Esophagus muscularis mucosa (tissue), 4 donors: Measurements from ENCODE around the gene CDH16. TPM values are rescaled to one million over a fixed set of nuclear protein-coding genes. Genes with fewer than 3 reads are reported as not detected.

Experiments used
- DNase-seq: peaks from one replicate; pipeline ENCODE4 v3.0.0-alpha.2; 2017; ENCODE audit errors: extremely low spot score
- H3K27ac ChIP-seq, 4 donors: fragments of 200-600 bp; sonication (generic); replicated peaks in 1 of 4; 1 replicate in 3 of 4; 2 replicates in 1 of 4; pipeline ENCODE4 v1.5.1; 2016 to 2019; ENCODE audit warnings: mild to moderate bottlenecking in 1 of 4
- H3K27me3 ChIP-seq, 4 donors: fragments of 200-600 bp; sonication (generic); one replicate each; pipeline versions ENCODE4 v1.5.1 to v1.6.0; 2016 to 2019
- H3K36me3 ChIP-seq, 4 donors: fragments of 200-600 bp; sonication (generic); one replicate each; pipeline ENCODE4 v1.5.1; 2016 to 2019
- H3K4me1 ChIP-seq, 4 donors: fragments of 200-600 bp; sonication (generic); one replicate each; pipeline ENCODE4 v1.5.1; 2016 to 2019
- H3K4me3 ChIP-seq, 4 donors: fragments of 200-600 bp; sonication (generic); 1 replicate in 2 of 4; 2 replicates in 2 of 4; pipeline ENCODE4 v1.5.1; 2016 to 2019; ENCODE audit warnings: mild to moderate bottlenecking in 4 of 4, moderate library complexity in 1 of 4
- H3K9me3 ChIP-seq, 4 donors: fragments of 200-600 bp; sonication (generic); 1 replicate in 3 of 4; 2 replicates in 1 of 4; pipeline ENCODE4 v1.5.1; 2016 to 2019
- EP300 ChIP-seq: sonication (generic); formaldehyde crosslinking; IDR thresholded peaks from one replicate; pipeline ENCODE4 v1.6.1; 2017; ENCODE audit warnings: antibody characterized with exemption
- POLR2A ChIP-seq: fragments of 450-650 bp; IDR thresholded peaks from one replicate; pipeline ENCODE4 v1.6.1; 2017; ENCODE audit warnings: antibody characterized with exemption, moderate library complexity, mild to moderate bottlenecking, low read depth
- POLR2AphosphoS5 ChIP-seq, 2 donors: sonication (generic); formaldehyde crosslinking; IDR thresholded peaks; one replicate each; pipeline ENCODE4 v1.6.1; 2017; ENCODE audit warnings: antibody characterized with exemption in 2 of 2
- WGBS: methylation state at CpG from one replicate; pipeline ENCODE4 v1.1.5; 2018; 5-methylcytosine and 5-hydroxymethylcytosine counted together
- intact Hi-C: fragments of 100-400 bp; cut with DNase I; formaldehyde crosslinking; loops from one replicate; pipeline ENCODE4 v1.15.1; 2023
- total RNA-seq, 4 donors: library from RNA; depleted of rRNA; stranded (reverse); fragments of >200 nt; gene quantifications; one replicate each; pipeline versions ENCODE4 v1.1.0 to v1.2.1, GENCODE V29; 2016
- TF ChIP-seq, protein P1 (sequence below), 3 experiments: fragments of 200-600 bp in 2 of 3; fragments of 450-650 bp in 1 of 3; sonication (generic) in 2 of 3; IDR thresholded peaks; one replicate each; pipeline ENCODE4 v1.5.1; 2017 to 2019; ENCODE audit warnings: antibody characterized with exemption in 3 of 3, mild to moderate bottlenecking in 2 of 3, moderate library complexity in 1 of 3

The CDH16 gene
- total RNA-seq, 4 donors from 2014 or later = 0.52 TPM; not detected in 3

DNA sequence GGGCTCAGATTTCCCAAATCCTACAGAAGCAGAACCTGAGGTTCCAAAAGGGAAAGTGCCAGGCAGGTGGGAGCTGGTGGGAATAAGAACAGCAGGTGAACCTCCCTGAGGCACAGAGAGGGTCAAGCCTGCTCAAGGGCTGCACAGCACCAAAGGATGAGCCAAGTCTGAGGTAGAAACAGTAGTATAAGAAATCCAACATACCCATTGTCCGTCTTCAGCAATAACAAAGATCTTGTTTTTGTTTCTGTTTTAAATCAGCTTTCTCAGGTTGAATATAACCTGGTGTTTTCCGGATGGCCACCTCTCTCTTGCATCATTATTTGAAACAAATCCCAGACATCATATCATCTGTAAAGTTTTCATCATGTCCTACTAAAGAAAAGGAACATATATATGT is 31.8 kb upstream of the CDH16 start:
- Histone ChIP-seq H3K9me3 (no peaks in the 10 kb centered on the region), H3K27me3 (peaks cover 0 to 26% (median 0%) of the 10 kb centered on the region in 4 donors), H3K36me3 (no peaks in the 10 kb centered on the region), H3K27ac (no peak overlapping the region), H3K4me1 (peaks cover 16 to 25% (median 22%) of the 10 kb centered on the region in 4 donors), H3K4me3 (no peak overlapping the region)
- 90% methylated on average over 2 of the region's 2 CpGs for WGBS
- TF ChIP-seq POLR2A (no peak), POLR2AphosphoS5 (IDR thresholded peaks at IDR 0.05) (no peak), EP300 (no peak)
- TF ChIP-seq, protein P1, sequence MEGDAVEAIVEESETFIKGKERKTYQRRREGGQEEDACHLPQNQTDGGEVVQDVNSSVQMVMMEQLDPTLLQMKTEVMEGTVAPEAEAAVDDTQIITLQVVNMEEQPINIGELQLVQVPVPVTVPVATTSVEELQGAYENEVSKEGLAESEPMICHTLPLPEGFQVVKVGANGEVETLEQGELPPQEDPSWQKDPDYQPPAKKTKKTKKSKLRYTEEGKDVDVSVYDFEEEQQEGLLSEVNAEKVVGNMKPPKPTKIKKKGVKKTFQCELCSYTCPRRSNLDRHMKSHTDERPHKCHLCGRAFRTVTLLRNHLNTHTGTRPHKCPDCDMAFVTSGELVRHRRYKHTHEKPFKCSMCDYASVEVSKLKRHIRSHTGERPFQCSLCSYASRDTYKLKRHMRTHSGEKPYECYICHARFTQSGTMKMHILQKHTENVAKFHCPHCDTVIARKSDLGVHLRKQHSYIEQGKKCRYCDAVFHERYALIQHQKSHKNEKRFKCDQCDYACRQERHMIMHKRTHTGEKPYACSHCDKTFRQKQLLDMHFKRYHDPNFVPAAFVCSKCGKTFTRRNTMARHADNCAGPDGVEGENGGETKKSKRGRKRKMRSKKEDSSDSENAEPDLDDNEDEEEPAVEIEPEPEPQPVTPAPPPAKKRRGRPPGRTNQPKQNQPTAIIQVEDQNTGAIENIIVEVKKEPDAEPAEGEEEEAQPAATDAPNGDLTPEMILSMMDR (IDR thresholded peaks at IDR 0.05) = no peak
- intact Hi-C loops = no loop called here
- no peak for DNase-seq

GRCh38 chr16:66949472-66949871 is 30.8 kb upstream of the CDH16 start:
- intact Hi-C loops = no loop called here
- Histone ChIP-seq H3K9me3 (no peaks in the 10 kb centered on the region), H3K27ac (no peak overlapping the region), H3K36me3 (no peaks in the 10 kb centered on the region), H3K4me1 (peaks cover 16 to 25% (median 22%) of the 10 kb centered on the region in 4 donors), H3K4me3 (no peak overlapping the region), H3K27me3 (peaks cover 0 to 26% (median 0%) of the 10 kb centered on the region in 4 donors)
- TF ChIP-seq POLR2AphosphoS5 (IDR thresholded peaks at IDR 0.05) (no peak), POLR2A (no peak), EP300 (no peak)
- TF ChIP-seq, protein P1 (IDR thresholded peaks at IDR 0.05) = no peak
- WGBS = 84% methylated on average over 6 of the region's 6 CpGs
- no peak for DNase-seq

DNA sequence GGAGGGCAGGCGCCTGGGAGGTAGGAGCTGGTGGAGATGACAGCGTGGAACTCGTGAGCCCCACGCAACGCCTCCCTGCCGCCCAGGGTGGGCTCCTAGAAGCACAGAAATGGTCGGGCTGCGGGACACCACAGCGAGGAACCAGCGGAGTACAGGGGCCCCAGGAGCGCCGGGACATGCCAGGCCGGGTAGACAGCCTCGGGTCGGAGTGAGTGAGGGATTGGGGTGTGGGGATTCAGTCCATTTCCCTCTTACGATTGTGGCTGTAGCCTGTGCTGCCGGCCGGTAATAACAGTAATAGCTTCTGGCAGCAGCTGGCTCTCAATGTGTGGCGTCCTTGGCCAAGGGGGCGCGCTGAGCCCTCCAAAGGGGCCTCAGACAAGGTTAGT is 30.1 kb upstream of the CDH16 start:
- peaks cover 16 to 25% (median 22%) of the 10 kb centered on the region in 4 donors for H3K4me1 ChIP-seq
- intact Hi-C loops = no loop called here
- no peaks in the 10 kb centered on the region for H3K9me3 ChIP-seq
- H3K4me3 ChIP-seq = peak overlapping the region; percentile 46 to 64 (median 60)
- peaks cover under 1 to 6% (median 3%) of the 10 kb centered on the region in 4 donors for H3K36me3 ChIP-seq
- DNase-seq = no peak
- peaks cover 0 to 26% (median 0%) of the 10 kb centered on the region in 4 donors for H3K27me3 ChIP-seq
- TF ChIP-seq, protein P1 (IDR thresholded peaks at IDR 0.05) = no peak
- no peak for TF ChIP-seq EP300
- no peak for TF ChIP-seq POLR2A
- no peak for TF ChIP-seq POLR2AphosphoS5 (IDR thresholded peaks at IDR 0.05)
- H3K27ac ChIP-seq = no peak overlapping the region
- WGBS = 35% methylated on average over 13 of the region's 21 CpGs

GRCh38 chr16:66948134-66948836 is 29.6 kb upstream of the CDH16 start:
- Histone ChIP-seq H3K27me3 (peaks cover 0 to 26% (median 0%) of the 10 kb centered on the region in 4 donors), H3K27ac (no peak overlapping the region), H3K9me3 (no peaks in the 10 kb centered on the region), H3K36me3 (peaks cover 6 to 11% (median 8%) of the 10 kb centered on the region in 4 donors), H3K4me3 (peak overlapping the region; percentile 46 to 64 (median 60)), H3K4me1 (peaks cover 16 to 25% (median 22%) of the 10 kb centered on the region in 4 donors)
- TF ChIP-seq, protein P1 (IDR thresholded peaks at IDR 0.05) = no peak
- TF ChIP-seq POLR2A (no peak), EP300 (no peak), POLR2AphosphoS5 (IDR thresholded peaks at IDR 0.05) (no peak)
- intact Hi-C loops = no loop called here
- no peak for DNase-seq
- 6% methylated on average over 22 of the region's 44 CpGs for WGBS
